Measurements from ENCODE around the gene EPHA5. TPM values are rescaled to one million over a fixed set of nuclear protein-coding genes. Genes with fewer than 3 reads are reported as not detected.

Gene EPHA5
- polyA plus RNA-seq, 4 donors, result 0.23 to 0.80 (median 0.29) TPM

GRCh38 chr4:65508168-65508567 lies 162.1 kb downstream of the EPHA5 start:
- no peak for DNase-seq (ENCODE audit: low read depth in 4 of 4, low spot score in 3 of 4)

GRCh38 chr4:65502131-65502701 lies 168.1 kb downstream of the EPHA5 start:
- DNase-seq (ENCODE audit: low read depth in 4 of 4, low spot score in 3 of 4), result no peak

GRCh38 chr4:65498606-65499005 lies 171.7 kb downstream of the EPHA5 start:
- no peak for DNase-seq (ENCODE audit: low read depth in 4 of 4, low spot score in 3 of 4)

GRCh38 chr4:65495439-65495838 lies 174.8 kb downstream of the EPHA5 start:
- DNase-seq (ENCODE audit: low read depth in 4 of 4, low spot score in 3 of 4), result no peak

GRCh38 chr4:65482410-65482809 lies 187.9 kb downstream of the EPHA5 start:
- no peak for DNase-seq (ENCODE audit: low read depth in 4 of 4, low spot score in 3 of 4)

GRCh38 chr4:65472531-65472930 lies 197.8 kb downstream of the EPHA5 start:
- no peak for DNase-seq (ENCODE audit: low read depth in 4 of 4, low spot score in 3 of 4)

GRCh38 chr4:65467068-65467680 lies 203.1 kb downstream of the EPHA5 start:
- DNase-seq (ENCODE audit: low read depth in 4 of 4, low spot score in 3 of 4), result no peak

- no peak for DNase-seq (ENCODE audit: low read depth in 4 of 4, low spot score in 3 of 4)
These were observed 208.5 kb downstream of the EPHA5 start for GRCh38 chr4:65461781-65462180.

- DNase-seq (ENCODE audit: low read depth in 4 of 4, low spot score in 3 of 4), result no peak
These were observed 213.3 kb downstream of the EPHA5 start for GRCh38 chr4:65457011-65457410.

- DNase-seq (ENCODE audit: low read depth in 4 of 4, low spot score in 3 of 4), result no peak
These were observed 213.7 kb downstream of the EPHA5 start for GRCh38 chr4:65456579-65456978.

- DNase-seq (ENCODE audit: low read depth in 4 of 4, low spot score in 3 of 4), result no peak
These were observed 216.9 kb downstream of the EPHA5 start for GRCh38 chr4:65453398-65453797.

- DNase-seq (ENCODE audit: low read depth in 4 of 4, low spot score in 3 of 4), result no peak
These were observed 219.4 kb downstream of the EPHA5 start for GRCh38 chr4:65450899-65451298.

GRCh38 chr4:65437102-65437501 lies 233.2 kb downstream of the EPHA5 start:
- DNase-seq (ENCODE audit: low read depth in 4 of 4, low spot score in 3 of 4), result no peak

GRCh38 chr4:65422109-65422508 lies 248.2 kb downstream of the EPHA5 start:
- DNase-seq (ENCODE audit: low read depth in 4 of 4, low spot score in 3 of 4), result no peak

GRCh38 chr4:65420036-65420435 lies 250.3 kb downstream of the EPHA5 start:
- no peak for DNase-seq (ENCODE audit: low read depth in 4 of 4, low spot score in 3 of 4)

- peak in 1 of 4 donors; percentile 5 for DNase-seq (ENCODE audit: low read depth in 4 of 4, low spot score in 3 of 4)
These were observed 253.4 kb downstream of the EPHA5 start for GRCh38 chr4:65416891-65417290.

GRCh38 chr4:65407483-65407882 lies 262.8 kb downstream of the EPHA5 start:
- DNase-seq (ENCODE audit: low read depth in 4 of 4, low spot score in 3 of 4), result no peak

- no peak for DNase-seq (ENCODE audit: low read depth in 4 of 4, low spot score in 3 of 4)
These were observed 269.2 kb downstream of the EPHA5 start for GRCh38 chr4:65401083-65401482.

GRCh38 chr4:65399084-65399483 lies 271.2 kb downstream of the EPHA5 start:
- no peak for DNase-seq (ENCODE audit: low read depth in 4 of 4, low spot score in 3 of 4)

- DNase-seq (ENCODE audit: low read depth in 4 of 4, low spot score in 3 of 4), result no peak
These were observed 277.2 kb downstream of the EPHA5 start for GRCh38 chr4:65393078-65393477.

GRCh38 chr4:65392488-65392887 lies 277.8 kb downstream of the EPHA5 start:
- DNase-seq (ENCODE audit: low read depth in 4 of 4, low spot score in 3 of 4), result no peak

- DNase-seq (ENCODE audit: low read depth in 4 of 4, low spot score in 3 of 4), result no peak
These were observed 278.5 kb downstream of the EPHA5 start for GRCh38 chr4:65391814-65392213.

GRCh38 chr4:65391382-65391781 lies 278.9 kb downstream of the EPHA5 start:
- no peak for DNase-seq (ENCODE audit: low read depth in 4 of 4, low spot score in 3 of 4)
